Keratinocyte (primary cell): Measurements from ENCODE around the gene INSC. TPM values are rescaled to one million over a fixed set of nuclear protein-coding genes. Genes with fewer than 3 reads are reported as not detected.

Experiments used
- DNase-seq: peaks from one replicate; pipeline ENCODE4 v3.0.0-alpha.2; 2011; ENCODE audit warnings: low read depth, missing footprints, low spot score
- FAIRE-seq: peaks from 2 replicates; lab custom pipeline; 2011; peaks lifted over from hg19 to GRCh38; lab: Jason Lieb, UNC
- H2AFZ ChIP-seq: 2 replicates; pipeline ENCODE4 v1.6.0; 2012; ENCODE audit warnings: low read length, control low read depth, inconsistent platforms; ENCODE audit not compliant: control insufficient read depth
- H3K27ac ChIP-seq: 2 replicates; pipeline ENCODE4 v1.5.1; 2011; ENCODE audit warnings: low read length; ENCODE audit not compliant: control insufficient read depth, insufficient read depth
- H3K27me3 ChIP-seq: 3 replicates; pipeline ENCODE4 v1.6.0; 2011; ENCODE audit warnings: low read length; ENCODE audit not compliant: control insufficient read depth, insufficient read depth; ENCODE audit errors: extremely low read depth
- H3K36me3 ChIP-seq, 2 experiments: 2 replicates in 1 of 2; 3 replicates in 1 of 2; pipeline ENCODE4 v1.5.1; 2011; ENCODE audit warnings: low read length in 2 of 2, mild to moderate bottlenecking in 1 of 2; ENCODE audit not compliant: control insufficient read depth in 2 of 2, insufficient read depth in 2 of 2; ENCODE audit errors: extremely low read depth in 1 of 2
- H3K4me1 ChIP-seq: 3 replicates; pipeline ENCODE4 v1.5.1; 2011; ENCODE audit warnings: low read length; ENCODE audit not compliant: control insufficient read depth, insufficient read depth; ENCODE audit errors: extremely low read depth
- H3K4me2 ChIP-seq: 3 replicates; pipeline ENCODE4 v1.6.0; 2011; ENCODE audit warnings: low read depth, low read length; ENCODE audit not compliant: control insufficient read depth, insufficient read depth; ENCODE audit errors: extremely low read depth
- H3K4me3 ChIP-seq, 3 experiments: fragments of 200-600 bp in 1 of 3; sonication (generic) in 1 of 3; 2 replicates in 2 of 3; 3 replicates in 1 of 3; pipeline ENCODE4 v1.5.1; 2011 to 2016; ENCODE audit warnings: low read length in 3 of 3, mild to moderate bottlenecking in 3 of 3, control low read depth in 2 of 3, inconsistent platforms in 1 of 3, low read depth in 1 of 3, mixed read lengths in 1 of 3, mixed run types in 1 of 3, moderate library complexity in 1 of 3; ENCODE audit not compliant: control insufficient read depth in 2 of 3, insufficient read depth in 2 of 3; ENCODE audit errors: extremely low read depth in 1 of 3
- H3K79me2 ChIP-seq: 2 replicates; pipeline ENCODE4 v1.6.0; 2012; ENCODE audit warnings: low read length; ENCODE audit not compliant: control insufficient read depth, insufficient read depth
- H3K9ac ChIP-seq: 3 replicates; pipeline ENCODE4 v1.6.0; 2011; ENCODE audit warnings: low read length; ENCODE audit not compliant: control insufficient read depth, insufficient read depth; ENCODE audit errors: extremely low read depth
- H3K9me1 ChIP-seq: 3 replicates; pipeline ENCODE4 v1.6.0; 2011; ENCODE audit warnings: low read length; ENCODE audit not compliant: control insufficient read depth, insufficient read depth; ENCODE audit errors: extremely low read depth
- H3K9me3 ChIP-seq: 2 replicates; pipeline ENCODE4 v1.5.1; 2012; ENCODE audit warnings: low read depth, low read length; ENCODE audit not compliant: control insufficient read depth
- H4K20me1 ChIP-seq: 3 replicates; pipeline ENCODE4 v1.6.0; 2011; ENCODE audit warnings: low read length; ENCODE audit not compliant: control insufficient read depth, insufficient read depth; ENCODE audit errors: extremely low read depth
- EZH2 ChIP-seq: IDR thresholded peaks from one replicate; pipeline ENCODE4 v1.6.1; 2012; ENCODE audit warnings: inconsistent platforms, mild to moderate bottlenecking, low read length, moderate library complexity
- dilution Hi-C: fragments of 300-500 bp; cut with MboI; formaldehyde crosslinking; loops from one replicate; pipeline ENCODE4 v1.7.0; 2020; ENCODE audit warnings: low sequenced_read_pairs; ENCODE audit not compliant: extremely low pct_ligation_motif_present
- polyA plus RNA-seq, 5 experiments: library from polyadenylated mRNA; depleted of rRNA in 3 of 5; stranded (reverse) in 3 of 5; stranded (forward) in 1 of 5; unstranded in 1 of 5; fragments of >200 nt; gene quantifications; 1 replicate in 1 of 5; 2 replicates in 3 of 5; 3 replicates in 1 of 5; pipeline versions ENCODE4 v1.2.1 to v1.2.3, GENCODE V29; 2011 to 2012; ENCODE audit warnings: missing spikeins in 2 of 5, low read depth in 1 of 5, low replicate concordance in 1 of 5
- TF ChIP-seq, protein P1 (sequence below), 3 experiments: IDR thresholded peaks in 1 of 3; conservative IDR thresholded peaks in 1 of 3; optimal IDR thresholded peaks in 1 of 3; 2 replicates in 2 of 3; 3 replicates in 1 of 3; pipeline versions ENCODE3 to v1.5.1; 2011; ENCODE audit warnings: low read length in 3 of 3, mild to moderate bottlenecking in 3 of 3, moderate library complexity in 2 of 3, control low read depth in 1 of 3, inconsistent platforms in 1 of 3; ENCODE audit not compliant: insufficient read depth in 2 of 3; ENCODE audit errors: extremely low read depth in 1 of 3

Gene INSC
- polyA plus RNA-seq, 1 donor (not counting 4 experiments of a cell fraction or from before 2014, with no cell fraction given) = 0.13 TPM

DNA sequence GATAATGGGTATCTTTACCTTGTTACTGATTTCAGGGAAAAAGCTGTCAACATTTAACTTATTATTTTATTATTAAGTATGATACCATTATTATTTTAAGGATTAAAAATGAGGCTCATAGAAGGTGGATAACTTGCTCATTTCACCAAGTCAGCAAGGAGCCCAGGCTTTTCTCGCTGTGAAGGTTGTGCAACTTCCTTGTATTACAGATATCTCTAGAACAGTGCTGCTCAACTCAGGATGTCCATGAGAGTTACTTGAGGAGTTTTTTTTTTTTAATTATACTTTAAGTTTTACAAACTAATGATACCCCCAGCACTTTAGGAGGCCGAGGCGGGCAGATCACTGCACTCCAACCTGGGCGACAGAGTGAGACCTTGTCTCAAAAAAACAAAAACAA lies 98.2 kb downstream of the INSC start:
- peaks cover 4% of the 10 kb centered on the region for H3K27me3 ChIP-seq
- no peak overlapping the region for H2AFZ ChIP-seq
- H3K4me3 ChIP-seq = no peak overlapping the region
- H3K9ac ChIP-seq = no peak overlapping the region
- no peak overlapping the region for H3K27ac ChIP-seq
- H4K20me1 ChIP-seq = no peaks in the 10 kb centered on the region
- FAIRE-seq (no peak), DNase-seq (no peak)
- no peaks in the 10 kb centered on the region for H3K4me1 ChIP-seq
- no peak overlapping the region for H3K4me2 ChIP-seq
- H3K36me3 ChIP-seq = no peaks in the 10 kb centered on the region
- H3K9me3 ChIP-seq = no peaks in the 10 kb centered on the region
- no peaks in the 10 kb centered on the region for H3K79me2 ChIP-seq
- TF ChIP-seq EZH2 = no peak
- TF ChIP-seq, protein P1, sequence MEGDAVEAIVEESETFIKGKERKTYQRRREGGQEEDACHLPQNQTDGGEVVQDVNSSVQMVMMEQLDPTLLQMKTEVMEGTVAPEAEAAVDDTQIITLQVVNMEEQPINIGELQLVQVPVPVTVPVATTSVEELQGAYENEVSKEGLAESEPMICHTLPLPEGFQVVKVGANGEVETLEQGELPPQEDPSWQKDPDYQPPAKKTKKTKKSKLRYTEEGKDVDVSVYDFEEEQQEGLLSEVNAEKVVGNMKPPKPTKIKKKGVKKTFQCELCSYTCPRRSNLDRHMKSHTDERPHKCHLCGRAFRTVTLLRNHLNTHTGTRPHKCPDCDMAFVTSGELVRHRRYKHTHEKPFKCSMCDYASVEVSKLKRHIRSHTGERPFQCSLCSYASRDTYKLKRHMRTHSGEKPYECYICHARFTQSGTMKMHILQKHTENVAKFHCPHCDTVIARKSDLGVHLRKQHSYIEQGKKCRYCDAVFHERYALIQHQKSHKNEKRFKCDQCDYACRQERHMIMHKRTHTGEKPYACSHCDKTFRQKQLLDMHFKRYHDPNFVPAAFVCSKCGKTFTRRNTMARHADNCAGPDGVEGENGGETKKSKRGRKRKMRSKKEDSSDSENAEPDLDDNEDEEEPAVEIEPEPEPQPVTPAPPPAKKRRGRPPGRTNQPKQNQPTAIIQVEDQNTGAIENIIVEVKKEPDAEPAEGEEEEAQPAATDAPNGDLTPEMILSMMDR (optimal IDR thresholded peaks at IDR 0.05 in 1 of 3, IDR thresholded peaks at IDR 0.05 in 1 of 3, conservative IDR thresholded peaks at IDR 0.05 in 1 of 3; ENCODE audit: extremely low read depth in 1 of 3, insufficient read depth in 2 of 3, low read length in 3 of 3) = no peak
- no peaks in the 10 kb centered on the region for H3K9me1 ChIP-seq
- dilution Hi-C loops = no loop called here

GRCh38 chr11:15213471-15214231 lies 98.9 kb downstream of the INSC start:
- Histone ChIP-seq H3K27me3 (no peaks in the 10 kb centered on the region), H3K4me2 (no peak overlapping the region), H3K36me3 (no peaks in the 10 kb centered on the region), H3K9ac (no peak overlapping the region), H3K79me2 (no peaks in the 10 kb centered on the region), H3K4me1 (no peaks in the 10 kb centered on the region), H2AFZ (no peak overlapping the region), H3K9me1 (no peaks in the 10 kb centered on the region), H4K20me1 (no peaks in the 10 kb centered on the region), H3K4me3 (no peak overlapping the region), H3K27ac (no peak overlapping the region), H3K9me3 (no peaks in the 10 kb centered on the region)
- TF ChIP-seq, protein P1 (optimal IDR thresholded peaks at IDR 0.05 in 1 of 3, IDR thresholded peaks at IDR 0.05 in 1 of 3, conservative IDR thresholded peaks at IDR 0.05 in 1 of 3; ENCODE audit: extremely low read depth in 1 of 3, insufficient read depth in 2 of 3, low read length in 3 of 3) = no peak
- TF ChIP-seq EZH2 = no peak
- FAIRE-seq (no peak), DNase-seq (no peak)
- dilution Hi-C loops = no loop called here
